GM21515 (cell line): ENCODE results near the gene BEND5.

Source experiments
- ATAC-seq: cut with Tn5 transposase; IDR thresholded peaks from one replicate; pipeline ENCODE4 v1.9.1; 2021; ENCODE audit not compliant: unreplicated experiment

The BEND5 gene, protein sequence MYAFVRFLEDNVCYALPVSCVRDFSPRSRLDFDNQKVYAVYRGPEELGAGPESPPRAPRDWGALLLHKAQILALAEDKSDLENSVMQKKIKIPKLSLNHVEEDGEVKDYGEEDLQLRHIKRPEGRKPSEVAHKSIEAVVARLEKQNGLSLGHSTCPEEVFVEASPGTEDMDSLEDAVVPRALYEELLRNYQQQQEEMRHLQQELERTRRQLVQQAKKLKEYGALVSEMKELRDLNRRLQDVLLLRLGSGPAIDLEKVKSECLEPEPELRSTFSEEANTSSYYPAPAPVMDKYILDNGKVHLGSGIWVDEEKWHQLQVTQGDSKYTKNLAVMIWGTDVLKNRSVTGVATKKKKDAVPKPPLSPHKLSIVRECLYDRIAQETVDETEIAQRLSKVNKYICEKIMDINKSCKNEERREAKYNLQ

DNA sequence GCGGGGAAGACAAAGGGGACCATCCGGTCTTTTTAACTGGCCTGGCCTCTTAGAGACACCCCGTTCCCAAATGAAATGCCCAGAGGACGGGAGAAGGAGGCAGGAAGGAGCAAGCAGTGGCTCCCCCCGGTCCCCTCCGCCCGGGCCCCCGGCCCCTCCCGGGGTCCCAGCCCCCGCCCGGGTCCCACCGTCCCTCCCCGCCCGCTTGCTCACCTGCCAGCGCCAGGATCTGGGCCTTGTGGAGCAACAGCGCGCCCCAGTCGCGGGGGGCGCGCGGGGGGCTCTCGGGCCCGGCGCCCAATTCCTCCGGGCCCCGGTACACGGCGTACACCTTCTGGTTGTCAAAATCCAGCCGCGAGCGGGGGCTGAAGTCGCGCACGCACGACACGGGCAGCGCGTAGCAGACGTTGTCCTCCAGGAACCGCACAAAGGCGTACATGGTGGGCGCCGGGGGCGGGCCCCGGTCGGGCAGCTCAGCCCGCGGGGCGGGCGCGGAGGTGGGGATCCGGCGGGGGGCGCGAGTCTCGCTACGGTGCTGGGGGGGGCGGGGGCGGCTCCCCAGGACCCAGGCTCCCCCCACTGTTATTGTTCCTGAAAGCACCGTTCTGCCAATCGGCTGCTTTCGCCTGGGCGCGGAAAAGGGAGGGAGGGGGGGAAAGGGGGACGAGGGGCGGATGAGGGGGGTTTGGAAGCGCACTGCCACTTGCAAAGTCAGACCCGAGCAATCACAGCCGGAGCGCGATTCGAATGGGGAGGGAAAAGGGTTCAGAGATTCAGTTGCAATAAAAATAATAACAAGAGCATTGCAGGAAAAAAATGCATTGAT, at the start of gene BEND5:
Gene BEND5 (minus strand): TSS at position 499 of the 826 bp plus-strand sequence. CDS start 60 bp downstream, at position 439.
- no peak for ATAC-seq

DNA sequence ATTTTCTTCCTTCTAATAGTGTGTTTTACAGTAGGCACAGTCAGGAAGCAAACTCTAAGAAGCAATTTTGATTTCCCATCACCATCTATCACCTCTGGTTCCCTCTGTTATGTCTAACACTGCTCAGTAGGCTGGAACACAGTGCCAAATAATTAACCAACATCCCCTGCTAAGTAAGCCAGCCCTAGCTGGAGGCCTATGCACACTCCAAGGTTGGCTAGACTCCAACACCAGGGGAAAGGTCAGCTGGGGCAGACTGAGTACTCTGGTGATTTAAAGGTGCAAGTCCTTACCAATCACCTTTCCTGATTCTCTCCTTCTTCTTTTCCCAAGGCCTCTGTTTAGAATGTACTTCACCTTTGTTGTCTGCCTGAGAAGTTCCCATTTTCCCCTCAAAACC, 46.5 kb upstream of the BEND5 start:
- ATAC-seq: no peak

GRCh38 chr1:48820491-48820890, 43.8 kb upstream of the BEND5 start:
- no peak for ATAC-seq

DNA sequence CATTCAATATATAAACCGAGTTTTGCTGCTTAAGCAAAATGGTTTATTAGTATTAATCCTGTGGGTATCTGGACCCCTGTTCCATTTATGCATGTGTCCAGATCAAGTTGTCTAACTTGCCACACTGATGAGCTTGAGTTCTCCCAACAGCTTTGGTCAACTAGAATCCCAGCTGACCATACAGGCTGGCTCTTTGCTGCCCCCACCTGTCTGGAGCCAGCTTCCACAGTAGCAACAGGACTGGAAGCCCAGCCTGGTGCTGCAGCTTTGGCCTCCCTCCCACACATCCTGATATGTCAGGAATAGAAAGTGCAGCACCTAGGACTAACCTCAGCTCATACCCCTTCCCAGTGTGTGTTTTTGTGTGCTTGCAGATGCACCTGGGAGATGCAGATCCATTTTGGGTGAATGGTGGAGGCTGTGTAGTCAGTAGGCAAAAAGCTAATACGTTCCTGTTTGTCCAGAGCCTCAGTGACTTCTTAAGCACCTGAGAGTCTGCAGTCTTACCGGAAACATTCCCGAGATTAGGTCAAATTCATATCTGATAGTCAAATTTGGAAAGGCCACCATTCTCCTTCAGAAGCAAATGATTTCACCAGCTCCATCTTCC, 40.9 kb upstream of the BEND5 start:
- peak; percentile 76 for ATAC-seq

DNA sequence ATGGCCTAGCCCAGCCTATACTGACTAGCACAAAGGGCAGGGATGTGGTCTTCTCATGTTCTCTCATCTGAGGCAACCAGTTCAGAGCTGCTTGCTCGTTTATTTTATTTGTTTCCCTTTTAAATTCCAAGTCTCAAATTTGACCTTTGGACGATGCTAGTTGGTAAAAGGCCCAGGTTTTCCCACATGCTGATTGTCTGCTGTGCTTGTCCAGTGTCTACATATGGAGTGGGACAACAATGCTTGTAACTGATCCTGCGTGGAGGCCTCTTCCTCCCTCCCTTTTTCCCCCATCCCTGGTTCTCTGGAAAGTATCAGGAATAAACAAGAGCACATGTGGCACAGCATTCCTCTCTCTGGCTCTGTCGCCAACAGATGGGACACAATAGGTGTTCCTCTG, 34.0 kb upstream of the BEND5 start:
- no peak for ATAC-seq

DNA sequence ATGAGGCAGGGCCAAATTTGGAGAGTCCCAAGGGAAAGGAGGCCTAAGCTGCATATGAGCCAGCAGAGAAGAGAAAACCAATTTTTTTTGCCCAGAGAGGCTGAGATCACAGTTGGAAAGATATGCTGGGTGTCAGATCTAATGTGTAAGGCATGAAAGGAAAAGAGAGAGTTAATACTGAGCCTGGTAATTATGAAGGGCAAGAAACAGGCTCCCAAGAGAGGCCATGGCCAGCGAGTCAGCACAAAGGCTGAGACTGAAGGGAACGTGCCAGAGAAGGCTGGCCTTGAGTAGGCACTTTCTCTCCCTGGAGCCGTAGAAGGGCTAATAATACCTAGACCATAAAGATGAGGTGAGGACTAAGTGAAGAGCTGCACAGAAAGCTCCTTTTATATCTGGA, 31.8 kb upstream of the BEND5 start:
- no peak for ATAC-seq

GRCh38 chr1:48807554-48808260, 31.0 kb upstream of the BEND5 start:
- no peak for ATAC-seq

- no peak for ATAC-seq
Measured at GRCh38 chr1:48803474-48803873, 26.8 kb upstream of the BEND5 start.

DNA sequence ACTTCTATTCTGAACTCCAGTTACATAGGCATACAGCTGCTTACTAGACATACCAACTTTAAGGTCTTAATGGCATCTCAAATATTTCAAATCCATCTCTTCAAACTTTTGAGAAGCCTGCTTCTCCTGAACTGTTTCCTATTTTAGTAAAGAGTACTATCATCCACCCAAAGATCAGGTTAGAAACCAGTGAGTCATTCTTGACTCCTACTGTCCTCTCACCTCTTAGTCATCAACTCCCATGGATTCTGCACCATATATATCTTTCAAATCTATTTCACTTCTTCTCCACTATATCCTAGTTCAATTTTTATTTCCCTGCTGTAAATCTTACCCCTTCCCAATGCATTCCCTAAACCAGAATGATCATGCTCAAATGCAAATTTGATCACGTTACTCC, 18.1 kb upstream of the BEND5 start:
- no peak for ATAC-seq

- peak; percentile 74 for ATAC-seq
Measured at GRCh38 chr1:48793863-48794262, 17.2 kb upstream of the BEND5 start.

GRCh38 chr1:48792961-48793360, 16.3 kb upstream of the BEND5 start:
- ATAC-seq: no peak

DNA sequence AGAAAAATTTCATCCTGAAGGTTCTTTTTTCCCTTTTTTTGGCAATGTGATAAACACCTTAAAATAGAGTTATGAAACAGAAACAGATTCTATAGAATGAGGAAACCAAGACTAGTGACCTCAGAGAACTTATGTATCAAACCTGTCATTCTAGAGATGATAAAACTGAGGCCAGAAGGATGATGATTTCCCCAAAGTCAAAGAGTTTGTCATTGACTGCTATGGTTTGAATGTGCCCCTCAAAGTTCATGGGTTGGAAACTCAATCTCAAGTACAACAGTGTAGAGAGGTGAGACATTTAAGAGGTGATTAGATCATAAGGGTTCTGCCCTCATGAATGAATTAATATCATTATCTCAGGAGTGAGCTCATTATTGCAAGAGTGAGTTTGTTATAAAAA, 13.7 kb upstream of the BEND5 start:
- peak; percentile 53 for ATAC-seq

GRCh38 chr1:48789903-48790302, 13.2 kb upstream of the BEND5 start:
- ATAC-seq: peak; percentile 20

DNA sequence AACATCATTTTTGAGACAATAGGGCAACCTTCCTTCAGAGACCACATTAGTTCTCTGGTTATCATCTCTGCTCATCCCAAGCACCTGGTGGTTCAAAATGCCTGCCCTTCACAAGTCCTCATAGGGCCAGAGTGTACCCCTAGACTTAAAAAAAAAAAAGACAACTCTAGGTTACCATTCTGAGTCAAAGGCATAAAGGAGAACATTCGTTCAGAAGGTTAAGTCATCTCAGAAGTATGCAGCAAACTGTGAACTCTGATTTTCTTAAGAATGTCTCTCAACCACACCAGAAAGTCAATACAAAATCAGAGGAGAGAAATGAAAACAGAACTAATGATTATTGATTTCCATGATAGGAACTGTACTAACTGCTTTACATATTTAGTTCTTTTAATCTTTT, 9.2 kb upstream of the BEND5 start:
- no peak for ATAC-seq

- ATAC-seq: no peak
Measured at GRCh38 chr1:48784301-48784700, 7.6 kb upstream of the BEND5 start.

DNA sequence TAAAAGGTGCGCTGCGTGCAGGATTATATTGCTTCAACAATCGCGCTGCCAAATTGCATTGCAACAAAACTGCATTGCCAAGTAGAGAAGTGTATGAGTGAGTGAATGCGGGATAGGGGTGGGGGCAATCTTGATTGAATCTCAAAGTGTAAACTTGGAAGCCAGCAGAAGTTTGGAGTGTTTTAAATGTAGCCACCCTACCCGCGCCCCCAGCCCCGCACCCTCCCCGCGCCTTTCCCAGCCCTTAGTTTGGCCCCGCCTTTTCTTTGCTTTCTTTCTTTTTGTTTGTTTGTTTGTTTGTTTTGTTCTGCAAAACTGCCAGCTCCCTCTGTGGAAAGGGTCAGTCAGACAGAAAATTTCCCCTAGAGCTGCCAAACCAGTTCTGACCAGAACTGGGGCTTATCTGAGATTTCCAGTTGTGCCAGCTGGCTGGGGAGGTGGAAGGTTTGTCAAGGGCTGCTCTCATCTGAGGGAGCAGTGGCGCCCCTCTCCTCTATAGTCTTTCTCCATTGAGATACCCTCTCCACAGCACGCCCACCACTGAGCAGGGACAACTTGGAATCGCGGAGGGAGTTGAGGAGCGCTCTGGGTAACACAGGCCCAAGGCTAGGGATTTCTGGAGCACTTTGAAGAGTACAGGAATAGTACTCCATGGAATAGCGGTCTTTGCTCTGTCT, 666 bp upstream of the BEND5 start:
- no peak for ATAC-seq

DNA sequence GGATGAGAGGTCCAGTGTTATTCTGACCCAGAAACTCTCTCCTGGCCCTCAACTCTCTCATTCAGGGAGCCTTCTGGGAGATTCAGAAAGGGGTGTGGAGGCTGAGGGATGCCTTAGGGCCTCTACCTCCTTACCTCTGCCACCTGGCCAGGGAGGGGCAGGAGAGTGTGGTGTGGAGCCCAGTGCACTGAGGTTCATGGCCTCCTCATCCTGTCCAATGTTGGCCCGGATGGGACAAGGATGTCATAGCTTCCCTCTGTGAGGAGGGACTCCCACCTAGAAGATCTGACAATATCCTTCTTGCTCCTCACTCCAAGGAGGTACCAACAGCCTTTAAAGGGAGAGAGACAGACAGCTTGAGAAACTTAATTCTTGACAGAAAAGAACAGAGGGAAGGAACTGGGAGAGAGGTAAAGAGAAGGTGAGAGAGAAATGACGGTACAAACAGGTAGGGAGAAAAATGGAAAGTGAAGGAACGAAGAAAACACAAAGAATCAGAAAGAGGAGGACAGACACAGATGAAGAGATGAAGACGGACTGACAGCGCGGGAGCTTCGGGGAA, 779 bp downstream of the BEND5 start:
- ATAC-seq: no peak

DNA sequence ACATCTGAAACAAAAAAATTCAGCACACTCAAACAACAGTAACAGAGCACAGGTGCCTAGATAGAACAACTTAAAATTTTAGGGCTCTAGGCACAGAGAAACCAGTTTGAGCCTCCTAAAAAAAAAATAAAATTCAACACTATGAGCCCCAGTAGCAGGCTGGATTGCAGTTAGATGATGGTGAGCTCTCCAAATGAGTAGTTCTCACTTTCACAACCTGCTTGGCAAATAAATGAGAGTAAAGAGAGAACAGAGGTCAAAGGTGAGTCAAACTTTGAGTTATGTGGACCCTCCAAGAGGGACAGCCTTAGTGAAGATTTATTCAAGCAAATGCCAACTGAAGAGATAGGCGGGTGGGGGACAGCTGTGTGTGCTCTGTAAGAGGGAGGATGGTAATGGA, 3.6 kb downstream of the BEND5 start:
- no peak for ATAC-seq

DNA sequence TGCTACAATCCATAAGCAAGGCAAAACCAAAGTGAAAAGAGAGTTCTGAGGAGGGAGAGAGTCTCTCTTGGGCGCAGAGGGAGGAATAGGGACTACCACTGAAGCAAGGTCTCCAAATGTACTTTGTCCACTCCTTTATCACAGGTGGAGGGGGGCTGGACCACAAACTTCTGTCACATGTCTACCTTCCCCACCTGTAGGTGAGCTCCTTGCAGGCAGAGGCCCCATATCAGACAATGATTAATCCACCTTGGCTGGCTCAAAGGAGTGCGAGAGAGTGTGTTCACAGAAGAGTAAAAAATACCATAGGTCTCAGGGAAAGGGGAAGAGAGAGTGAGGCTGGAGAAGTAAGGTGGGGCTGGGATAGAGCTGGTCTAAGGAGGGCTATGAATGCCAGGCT, 4.5 kb downstream of the BEND5 start:
- ATAC-seq: no peak

- ATAC-seq: no peak
Measured at GRCh38 chr1:48771561-48771960, 5.1 kb downstream of the BEND5 start.
